HepG2 (cell line): ENCODE measurements around the gene DUSP2. TPM values are rescaled to one million over a fixed set of nuclear protein-coding genes. Genes with fewer than 3 reads are reported as not detected.

ENCODE experiments used
- ATAC-seq: fragments of 200-7000 bp; cut with Tn5 transposase; 3 replicates; pipeline ENCODE4 v1.9.1; 2020; ENCODE audit warnings: mild to moderate bottlenecking, moderate library complexity
- BruUV-seq: library from RNA; stranded (reverse); fragments of 400-500 nt; replicated peaks from 2 replicates; lab custom pipeline; 2021; lab: Mats Ljungman, UMichigan
- CTCF ChIA-PET: fragments of 300-600 bp; formaldehyde crosslinking; extraction: SDS; loops from one replicate; lab custom pipeline; 2021; ENCODE audit warnings: low total read pairs, inconsistent platforms, low intra/inter-chr PET ratio; lab: Yijun Ruan, JAX
- POLR2A ChIA-PET: fragments of 350-600 bp; sonication (Branson Sonifier 250); formaldehyde crosslinking; loops from one replicate; lab custom pipeline; 2020; ENCODE audit warnings: antibody characterized with exemption, inconsistent platforms; lab: Yijun Ruan, JAX
- DNase-seq: peaks from one replicate; pipeline ENCODE4 v3.0.0-alpha.2; 2015; ENCODE audit warnings: low spot score
- FAIRE-seq: peaks from 3 replicates; lab custom pipeline; 2011; peaks lifted over from hg19 to GRCh38; lab: Jason Lieb, UNC
- H2AFZ ChIP-seq: one replicate; pipeline ENCODE4 v1.6.1; 2011; ENCODE audit warnings: low read length, inconsistent platforms
- H3K27ac ChIP-seq: fragments of 300-600 bp; 3 replicates; pipeline ENCODE4 v1.8.0; 2011; ENCODE audit warnings: mixed run types, mild to moderate bottlenecking, mixed read lengths, low read length, inconsistent platforms; ENCODE audit not compliant: insufficient read depth; ENCODE audit errors: extremely low read length
- H3K27me3 ChIP-seq, 2 experiments: fragments of 200-600 bp in 1 of 2; 2 replicates in 1 of 2; 3 replicates in 1 of 2; pipeline versions ENCODE4 v1.6.0 to v1.8.0; 2011; ENCODE audit warnings: low read length in 2 of 2, mild to moderate bottlenecking in 2 of 2, moderate library complexity in 2 of 2, inconsistent platforms in 1 of 2; ENCODE audit not compliant: insufficient read depth in 2 of 2, control insufficient read depth in 1 of 2
- H3K36me3 ChIP-seq, 2 experiments: fragments of 200-600 bp in 1 of 2; replicated peaks in 1 of 2; 2 replicates in 1 of 2; 3 replicates in 1 of 2; pipeline versions ENCODE4 v1.5.1 to v1.8.0; 2011; ENCODE audit warnings: low read length in 2 of 2, inconsistent platforms in 1 of 2; ENCODE audit not compliant: insufficient read depth in 2 of 2, control insufficient read depth in 1 of 2
- H3K4me1 ChIP-seq: 2 replicates; pipeline ENCODE4 v1.5.1; 2012; ENCODE audit warnings: low read length, inconsistent platforms; ENCODE audit not compliant: insufficient read depth
- H3K4me2 ChIP-seq: 2 replicates; pipeline ENCODE4 v1.6.0; 2011; ENCODE audit warnings: low read depth, low read length, inconsistent platforms
- H3K4me3 ChIP-seq, 3 experiments: fragments of 200-600 bp in 1 of 3; sonication (generic), shearing (Covaris generic) in 1 of 3; replicated peaks in 1 of 3; 2 replicates each; pipeline ENCODE4 v1.5.1; 2011 to 2016; ENCODE audit warnings: low read length in 3 of 3, inconsistent platforms in 2 of 3, low read depth in 2 of 3, mild to moderate bottlenecking in 2 of 3, control low read depth in 1 of 3, mixed read lengths in 1 of 3; ENCODE audit not compliant: insufficient read depth in 1 of 3
- H3K79me2 ChIP-seq: one replicate; pipeline ENCODE4 v1.6.1; 2011; ENCODE audit warnings: low read length, inconsistent platforms; ENCODE audit not compliant: insufficient read depth
- H3K9ac ChIP-seq: 2 replicates; pipeline ENCODE4 v1.6.0; 2011; ENCODE audit warnings: mild to moderate bottlenecking, low read depth, low read length, inconsistent platforms; ENCODE audit not compliant: insufficient read depth
- H3K9me3 ChIP-seq: 2 replicates; pipeline ENCODE4 v1.5.1; 2012; ENCODE audit warnings: mild to moderate bottlenecking, low read length
- H4K20me1 ChIP-seq: 2 replicates; pipeline ENCODE4 v1.6.0; 2011; ENCODE audit warnings: inconsistent platforms, mild to moderate bottlenecking, low read length, moderate library complexity; ENCODE audit not compliant: insufficient read depth
- EEA1 ChIP-seq: sonication (generic); formaldehyde crosslinking; IDR thresholded peaks from 2 replicates; pipeline ENCODE4 v1.5.1; 2020; ENCODE audit warnings: mild to moderate bottlenecking, missing genetic modification reagents, borderline replicate concordance
- GABPA ChIP-seq, 2 experiments: IDR thresholded peaks; 2 replicates each; pipeline ENCODE4 v1.6.1; 2011 to 2016; ENCODE audit warnings: low read depth in 2 of 2, low read length in 1 of 2, missing biosample characterization in 1 of 2, missing genetic modification characterization in 1 of 2
- MIXL1 ChIP-seq: IDR thresholded peaks from 2 replicates; pipeline ENCODE4 v1.6.1; 2016
- NFE2L2 ChIP-seq: fragments of 150-350 bp; IDR thresholded peaks from 2 replicates; pipeline ENCODE4 v1.6.1; 2014; ENCODE audit warnings: low read length
- WGBS: methylation state at CpG from one replicate; pipeline ENCODE4 v1.1.6; 2017; ENCODE audit warnings: low lambda C conversion rate; 5-methylcytosine and 5-hydroxymethylcytosine counted together
- in situ Hi-C: cut with HindIII; loops from 2 replicates; pipeline ENCODE4 v1.10.0; 2017; ENCODE audit warnings: low pct_unique_long_range_greater_than_20kb; ENCODE audit not compliant: extremely low pct_ligation_motif_present
- intact Hi-C: fragments of 100-400 bp; cut with micrococcal nuclease; formaldehyde crosslinking; loops from one replicate; pipeline ENCODE4 v1.10.0; 2022; ENCODE audit not compliant: unreplicated experiment
- polyA plus RNA-seq, 8 experiments: library from polyadenylated mRNA; depleted of rRNA in 3 of 8; stranded (reverse) in 7 of 8; unstranded in 1 of 8; fragments of >200 nt; fragmentation: Illumina TruSeq in 4 of 8; extraction: Trizol in 4 of 8; gene quantifications; 2 replicates each; pipeline versions ENCODE4 v1.2.1 to v1.2.3, GENCODE V29; 2011 to 2016; ENCODE audit warnings: low read depth in 4 of 8, missing spikeins in 1 of 8, mixed read lengths in 1 of 8; ENCODE audit not compliant: insufficient read depth in 1 of 8
- total RNA-seq, 5 experiments: library from RNA; depleted of rRNA; stranded (reverse); fragments of >200 nt; fragmentation: Illumina TruSeq; extraction: Trizol; gene quantifications; 2 replicates each; pipeline ENCODE4 v1.2.3, GENCODE V29; 2016; ENCODE audit warnings: low read depth in 1 of 5
- TF ChIP-seq, protein P1 (sequence below): sonication (generic); formaldehyde crosslinking; IDR thresholded peaks from 2 replicates; pipeline ENCODE4 v1.5.0; 2020; ENCODE audit warnings: mild to moderate bottlenecking, missing genetic modification reagents, moderate library complexity

Gene DUSP2
- total and polyA plus RNA-seq, 2 of the 13 experiments (the other 11 are each of a cell fraction or from before 2014, with no cell fraction given), result not detected

DNA sequence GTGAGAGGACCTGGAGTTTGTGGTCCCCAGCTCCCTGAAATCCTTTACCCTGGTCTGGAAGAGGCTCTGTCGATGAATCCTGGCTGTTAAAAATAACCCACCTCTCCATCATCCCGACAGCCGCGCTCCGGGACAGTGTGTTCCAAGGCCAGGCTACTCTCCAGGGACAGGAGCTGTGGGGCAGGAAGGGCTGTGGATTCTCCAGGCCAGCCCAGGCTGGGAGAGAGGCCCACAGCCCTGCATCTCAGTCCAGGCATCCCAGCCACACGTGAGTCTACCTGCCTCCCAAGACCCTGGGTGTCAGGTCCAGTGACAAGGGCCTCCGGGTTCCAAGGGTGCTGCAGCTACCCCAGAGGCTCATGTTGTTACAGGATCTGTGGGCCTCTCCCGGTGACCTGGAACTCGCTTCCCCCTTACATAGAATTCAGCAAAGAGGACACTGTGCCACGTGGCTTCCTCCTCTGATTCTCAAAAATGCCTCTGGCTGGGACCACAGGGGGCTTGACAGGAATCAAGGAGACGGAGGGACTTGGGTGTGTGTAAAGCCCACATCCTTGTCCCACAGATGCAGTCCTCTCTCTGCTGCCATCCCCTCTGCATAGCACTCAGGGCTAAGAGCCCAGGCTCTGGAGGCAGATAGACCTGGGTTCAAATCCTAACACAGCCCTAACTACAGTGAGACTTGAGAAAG is 46.2 kb downstream of the DUSP2 start:
- H3K27ac ChIP-seq, result no peak overlapping the region

DNA sequence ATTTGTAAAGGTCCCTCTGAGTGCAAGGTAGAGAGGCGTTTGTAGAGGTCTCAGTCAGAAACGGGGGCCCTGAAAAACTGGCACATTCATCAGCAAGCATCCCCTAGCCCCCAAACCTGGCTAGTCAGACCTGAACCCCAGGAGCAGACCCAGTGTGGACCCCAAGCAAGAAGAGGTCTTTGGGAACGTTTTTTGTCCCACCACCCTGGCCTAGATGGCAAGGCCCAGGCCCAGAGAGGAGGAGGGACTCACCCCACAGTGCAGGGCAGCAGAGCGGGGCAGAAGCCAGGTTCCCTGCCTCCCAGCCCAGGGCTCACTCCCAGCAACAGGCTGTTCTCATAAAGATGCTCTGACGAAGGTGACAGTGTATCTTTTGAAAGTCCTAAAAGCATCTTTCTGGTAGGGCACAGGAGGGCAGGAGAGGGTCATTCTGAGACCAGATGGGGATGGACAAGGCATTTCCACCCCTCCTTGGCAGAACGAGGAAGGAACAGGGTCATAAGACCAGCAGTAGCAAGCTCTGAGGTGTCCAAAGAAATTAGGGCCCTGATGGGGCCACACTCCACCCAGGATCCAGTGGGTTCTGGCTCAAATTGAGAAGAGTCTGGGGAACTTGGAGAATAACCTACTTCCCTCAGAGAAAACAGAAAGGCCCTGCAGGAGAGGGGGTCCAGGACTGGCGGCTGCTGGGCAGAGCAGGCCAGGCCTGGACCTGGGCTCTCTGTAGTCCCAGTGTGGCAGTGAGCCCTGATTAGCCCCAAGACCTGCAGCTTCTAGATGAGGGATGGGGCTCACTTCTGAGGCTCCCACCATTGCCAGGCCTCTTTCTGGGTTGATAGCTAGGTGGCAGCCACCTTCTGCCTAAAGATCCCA is 47.1 kb downstream of the DUSP2 start:
- WGBS, result 12% methylated on average over 5 of the region's 7 CpGs
- no peaks in the 10 kb centered on the region for H3K36me3 ChIP-seq
- no peaks in the 10 kb centered on the region for H3K79me2 ChIP-seq
- ChIA-PET CTCF (no interaction called here), POLR2A (no interaction called here)
- no TSS peak for BruUV-seq
- intact Hi-C loops (no loop called here), in situ Hi-C loops (no loop called here)
- H3K9me3 ChIP-seq, result no peaks in the 10 kb centered on the region
- TF ChIP-seq, protein P1, sequence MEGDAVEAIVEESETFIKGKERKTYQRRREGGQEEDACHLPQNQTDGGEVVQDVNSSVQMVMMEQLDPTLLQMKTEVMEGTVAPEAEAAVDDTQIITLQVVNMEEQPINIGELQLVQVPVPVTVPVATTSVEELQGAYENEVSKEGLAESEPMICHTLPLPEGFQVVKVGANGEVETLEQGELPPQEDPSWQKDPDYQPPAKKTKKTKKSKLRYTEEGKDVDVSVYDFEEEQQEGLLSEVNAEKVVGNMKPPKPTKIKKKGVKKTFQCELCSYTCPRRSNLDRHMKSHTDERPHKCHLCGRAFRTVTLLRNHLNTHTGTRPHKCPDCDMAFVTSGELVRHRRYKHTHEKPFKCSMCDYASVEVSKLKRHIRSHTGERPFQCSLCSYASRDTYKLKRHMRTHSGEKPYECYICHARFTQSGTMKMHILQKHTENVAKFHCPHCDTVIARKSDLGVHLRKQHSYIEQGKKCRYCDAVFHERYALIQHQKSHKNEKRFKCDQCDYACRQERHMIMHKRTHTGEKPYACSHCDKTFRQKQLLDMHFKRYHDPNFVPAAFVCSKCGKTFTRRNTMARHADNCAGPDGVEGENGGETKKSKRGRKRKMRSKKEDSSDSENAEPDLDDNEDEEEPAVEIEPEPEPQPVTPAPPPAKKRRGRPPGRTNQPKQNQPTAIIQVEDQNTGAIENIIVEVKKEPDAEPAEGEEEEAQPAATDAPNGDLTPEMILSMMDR (CRISPR knock-in tag), result 0 out of 2 replicates have a peak, but pooled peaks have one; percentile 19
- TF ChIP-seq EEA1 (CRISPR knock-in tag) (no peak), MIXL1 (CRISPR knock-in tag) (no peak)
- H3K27ac ChIP-seq, result no peak overlapping the region
- FAIRE-seq (no peak), DNase-seq (no peak), ATAC-seq (peak; percentile 47)
- H3K4me1 ChIP-seq, result no peaks in the 10 kb centered on the region
- H4K20me1 ChIP-seq, result no peaks in the 10 kb centered on the region
- H2AFZ ChIP-seq, result no peak overlapping the region
- H3K9ac ChIP-seq, result no peak overlapping the region
- H3K4me2 ChIP-seq, result no peak overlapping the region
- peaks cover under 1 to 24% of the 10 kb centered on the region in 2 experiments; a peak in 4 of 5 replicates for H3K27me3 ChIP-seq
- no peak overlapping the region for H3K4me3 ChIP-seq

More for the DNA sequence above, 46.2 kb downstream of the DUSP2 start:
- H3K27me3 ChIP-seq, result peaks cover 2 to 21% of the 10 kb centered on the region in 2 experiments; a peak in 4 of 5 replicates
- 45% methylated on average over 9 of the region's 11 CpGs for WGBS
- TF ChIP-seq NFE2L2 (no peak), GABPA (IDR thresholded peaks at IDR 0.05; ENCODE audit: low read depth, low read length) (0 out of 2 replicates have a peak, but pooled peaks have one; percentile 10), GABPA (CRISPR knock-in tag; IDR thresholded peaks at IDR 0.05; ENCODE audit: low read depth) (no peak)
- no peaks in the 10 kb centered on the region for H3K4me1 ChIP-seq
- no peaks in the 10 kb centered on the region for H3K79me2 ChIP-seq
- ChIA-PET CTCF (no interaction called here), POLR2A (no interaction called here)
- no peak overlapping the region for H3K9ac ChIP-seq
- H4K20me1 ChIP-seq, result no peaks in the 10 kb centered on the region
- H2AFZ ChIP-seq, result no peak overlapping the region
- no TSS peak for BruUV-seq
- intact Hi-C loops (no loop called here), in situ Hi-C loops (no loop called here)
- FAIRE-seq (no peak), DNase-seq (no peak), ATAC-seq (peak; percentile 14; the same call in 2 of the 3 replicates)
- H3K4me2 ChIP-seq, result no peak overlapping the region
- no peak overlapping the region for H3K4me3 ChIP-seq
- H3K36me3 ChIP-seq, result no peaks in the 10 kb centered on the region
- H3K9me3 ChIP-seq, result no peaks in the 10 kb centered on the region
